Measurements from ENCODE around the gene PTPRM.

The PTPRM gene

GRCh38 chr18:8081267-8081666, 514.2 kb downstream of the PTPRM start:
- no peak for DNase-seq

DNA sequence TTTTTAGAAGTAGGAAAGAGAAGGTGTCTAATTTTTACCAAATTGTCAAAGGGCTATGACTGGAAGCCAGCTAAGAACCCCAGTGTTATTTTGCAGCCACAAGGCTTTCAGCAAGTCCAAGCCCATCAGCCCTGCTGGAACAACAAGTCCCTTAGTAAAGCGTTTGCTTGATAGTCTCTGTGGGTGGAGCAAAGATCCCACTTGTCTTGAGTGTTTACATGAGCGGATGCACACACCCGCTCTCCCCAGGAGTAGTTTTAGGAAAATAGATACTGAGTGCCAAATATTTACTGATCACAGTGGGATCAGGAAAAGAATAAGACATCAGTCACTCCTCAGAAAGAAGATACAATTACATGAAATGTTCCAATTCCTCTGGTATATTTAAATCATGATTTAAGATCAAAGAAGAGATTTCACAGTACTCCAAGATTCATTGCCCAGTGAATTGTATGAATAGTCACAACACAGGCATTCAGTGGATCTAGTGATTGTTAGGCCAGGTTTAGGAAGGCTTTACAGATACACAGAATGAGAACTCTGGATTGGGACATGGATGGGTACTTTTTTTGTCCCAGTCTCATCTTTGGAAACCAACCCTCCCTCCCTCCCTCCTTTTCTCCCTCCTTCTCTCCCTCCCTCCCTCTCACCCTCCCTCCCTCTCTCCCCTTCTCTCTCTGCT, 514.9 kb downstream of the PTPRM start:
- no peak for DNase-seq

- no peak for DNase-seq
Observed at GRCh38 chr18:8084160-8084559, 517.0 kb downstream of the PTPRM start.

DNA sequence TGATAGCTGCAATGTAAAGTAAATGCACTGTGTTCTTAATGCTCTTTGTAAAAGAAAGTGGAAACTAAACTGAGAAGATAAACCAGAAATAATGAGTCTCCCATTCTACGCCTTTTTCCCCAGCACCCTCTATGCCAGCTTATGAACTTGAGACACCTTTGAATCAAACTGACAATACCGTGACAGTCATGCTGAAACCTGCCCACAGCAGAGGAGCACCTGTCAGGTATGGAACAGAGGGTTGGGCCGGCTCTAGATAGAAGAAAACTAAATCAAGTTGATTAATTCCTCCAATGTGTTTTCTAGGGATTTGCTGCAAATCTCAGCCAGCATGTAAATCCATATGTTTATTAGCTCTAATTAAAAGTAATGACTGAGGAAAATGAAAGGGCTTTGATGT, 521.5 kb downstream of the PTPRM start:
- no peak for DNase-seq

DNA sequence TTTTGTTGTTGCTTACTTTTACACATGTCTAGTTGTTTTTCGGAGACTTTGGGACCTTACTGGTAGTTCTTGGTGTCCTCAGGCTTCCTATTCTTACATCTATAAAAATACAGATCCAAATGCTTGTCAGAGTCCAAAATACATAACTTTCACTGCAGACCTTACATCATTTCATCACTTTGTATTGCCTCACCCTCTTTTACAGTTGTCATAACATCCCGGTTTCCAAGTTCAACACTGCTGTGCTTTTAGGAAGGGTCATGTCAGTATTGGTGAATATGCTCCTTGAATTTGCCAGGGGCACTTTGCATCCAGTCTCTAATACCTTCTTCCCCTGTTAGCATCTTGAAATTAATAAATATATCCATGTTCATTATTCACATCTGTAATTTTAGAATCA, 523.9 kb downstream of the PTPRM start:
- no peak for DNase-seq

DNA sequence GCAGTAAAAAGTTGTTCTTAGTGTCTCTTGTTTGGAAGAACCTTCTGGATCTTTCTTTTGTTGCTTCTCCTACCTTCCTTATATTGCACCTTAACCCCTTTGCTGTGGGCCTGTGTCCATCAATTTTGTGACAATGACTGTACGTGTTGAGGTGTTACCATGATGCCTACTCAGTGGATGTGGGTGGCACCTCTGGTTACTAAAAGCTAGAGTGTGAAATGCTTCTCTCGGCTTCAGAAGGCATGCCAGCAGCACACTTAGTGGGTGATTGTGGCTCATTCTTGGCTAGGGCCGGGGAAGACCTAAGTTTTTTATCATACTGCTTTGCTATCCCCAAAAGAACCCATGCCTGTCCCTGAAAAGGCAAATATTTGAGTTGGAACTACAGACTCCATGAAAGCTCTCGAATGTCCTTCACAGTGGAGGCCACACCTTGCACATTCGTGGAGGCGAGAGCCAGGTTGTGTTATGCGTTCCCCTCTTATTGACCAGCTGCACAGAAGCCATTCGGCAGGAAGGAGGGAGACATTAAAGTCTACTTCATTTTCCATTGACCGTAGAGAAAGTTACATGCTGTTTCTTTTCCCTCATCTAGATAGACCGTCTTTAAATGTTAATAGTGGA, 528.9 kb downstream of the PTPRM start:
- DNase-seq, result no peak

DNA sequence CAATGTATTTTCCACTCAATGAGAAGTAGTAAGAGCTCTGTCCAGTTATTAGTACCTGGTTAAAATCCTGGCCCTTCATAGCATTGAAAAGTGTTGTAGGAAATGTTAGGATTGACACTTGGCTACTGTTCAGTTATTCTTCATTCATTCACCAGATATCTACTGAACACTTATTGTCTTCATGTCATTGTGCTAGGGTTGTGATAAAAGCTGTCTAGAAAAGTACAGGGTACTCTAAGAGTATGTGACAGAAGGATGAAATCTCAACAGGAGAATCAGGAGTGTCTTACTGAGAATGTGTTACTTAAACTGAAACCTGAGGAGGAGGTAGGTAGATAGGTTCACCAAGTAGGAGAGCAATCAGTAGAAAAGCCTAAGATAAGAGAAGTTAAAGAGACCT, 530.3 kb downstream of the PTPRM start:
- no peak for DNase-seq

- DNase-seq, result no peak
Observed at GRCh38 chr18:8097927-8098326, 530.8 kb downstream of the PTPRM start.

DNA sequence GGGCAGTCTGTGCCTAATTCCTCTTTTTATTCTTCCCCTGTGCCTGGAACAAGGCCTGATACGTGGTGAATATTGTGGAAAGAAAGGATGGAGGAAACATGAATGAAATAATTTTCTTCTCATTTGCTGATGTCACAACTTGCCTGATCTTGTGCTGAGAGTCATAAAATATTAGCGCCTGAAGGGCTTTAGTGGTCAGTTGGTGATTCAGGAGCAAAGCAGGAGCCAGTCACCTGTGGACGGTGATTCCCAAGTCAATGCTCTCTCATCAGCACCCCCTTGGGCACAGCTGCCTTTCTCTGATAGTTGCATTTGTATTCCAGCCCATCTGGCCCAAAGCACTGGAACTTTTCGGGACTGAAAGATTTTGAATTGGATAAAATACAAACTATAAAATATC, 539.5 kb downstream of the PTPRM start:
- DNase-seq, result no peak

- no peak for DNase-seq
Observed at GRCh38 chr18:8107426-8107825, 540.3 kb downstream of the PTPRM start.

GRCh38 chr18:8114480-8114879, 547.4 kb downstream of the PTPRM start:
- no peak for DNase-seq

- no peak for DNase-seq
Observed at GRCh38 chr18:8116341-8117005, 549.4 kb downstream of the PTPRM start.

- DNase-seq, result no peak
Observed at GRCh38 chr18:8117006-8117371, 549.9 kb downstream of the PTPRM start.

GRCh38 chr18:8121101-8121500, 554.0 kb downstream of the PTPRM start:
- no peak for DNase-seq

- no peak for DNase-seq
Observed at GRCh38 chr18:8121942-8122480, 554.9 kb downstream of the PTPRM start.

DNA sequence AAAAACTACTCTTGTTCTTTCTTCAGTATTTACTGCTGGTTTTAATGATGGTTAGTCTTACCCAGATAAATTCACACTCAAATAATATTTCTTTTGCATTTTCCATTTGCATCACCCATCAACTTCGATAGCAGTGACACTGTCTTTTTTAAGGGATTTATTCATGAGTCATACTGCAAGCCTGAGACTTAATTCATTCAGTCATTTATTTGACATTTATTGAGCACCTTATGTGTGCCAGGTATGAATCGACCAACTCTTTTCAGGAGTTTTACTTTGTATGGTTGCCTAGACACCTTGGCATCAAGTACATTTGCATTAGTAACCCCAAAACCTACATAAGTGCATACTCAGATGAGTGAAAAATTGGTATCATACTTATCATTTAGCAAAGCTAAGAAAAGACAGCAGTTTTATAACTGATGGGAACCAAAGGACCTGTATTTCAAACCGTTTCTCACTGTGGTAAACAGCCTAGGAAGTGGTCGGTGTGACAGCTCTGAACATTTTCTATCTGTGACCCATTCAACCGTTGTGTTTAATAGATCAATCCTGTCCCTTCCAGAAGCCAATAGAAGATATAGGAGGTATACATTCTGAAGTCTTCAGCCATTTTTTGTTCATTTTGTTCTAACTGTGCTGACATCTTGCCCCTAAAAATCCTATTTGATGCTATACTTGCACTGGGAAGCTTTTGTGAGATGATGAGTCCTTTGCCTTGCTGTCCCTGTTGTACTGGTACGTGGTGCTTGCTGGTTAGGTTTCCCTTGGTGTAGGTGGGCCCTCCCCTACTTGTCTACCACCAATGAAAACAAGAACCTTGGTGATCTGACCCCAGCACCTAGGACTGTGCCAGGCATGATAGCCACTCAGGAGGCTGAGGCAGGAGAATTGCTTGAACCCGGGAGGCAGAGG, 557.4 kb downstream of the PTPRM start:
- no peak for DNase-seq

- no peak for DNase-seq
Observed at GRCh38 chr18:8130096-8130495, 563.0 kb downstream of the PTPRM start.

DNA sequence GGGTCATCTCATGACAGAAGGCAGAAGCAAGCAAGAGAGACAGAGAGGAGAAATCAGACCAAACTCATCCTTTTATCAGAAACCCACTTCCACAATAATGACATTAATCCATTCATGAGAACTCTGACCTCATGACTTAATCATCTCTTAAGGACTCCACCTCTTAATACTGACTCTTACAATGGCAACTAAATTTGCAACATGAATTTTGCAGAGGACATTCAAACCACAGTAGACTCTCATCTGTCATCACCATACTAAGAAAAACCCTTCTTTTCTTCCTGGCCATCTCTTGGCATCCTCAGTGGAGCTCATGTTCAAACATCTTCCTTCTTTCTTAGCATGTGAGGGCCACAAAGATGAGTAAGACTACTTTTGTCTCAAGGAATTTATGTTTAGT, 565.9 kb downstream of the PTPRM start:
- DNase-seq, result no peak

DNA sequence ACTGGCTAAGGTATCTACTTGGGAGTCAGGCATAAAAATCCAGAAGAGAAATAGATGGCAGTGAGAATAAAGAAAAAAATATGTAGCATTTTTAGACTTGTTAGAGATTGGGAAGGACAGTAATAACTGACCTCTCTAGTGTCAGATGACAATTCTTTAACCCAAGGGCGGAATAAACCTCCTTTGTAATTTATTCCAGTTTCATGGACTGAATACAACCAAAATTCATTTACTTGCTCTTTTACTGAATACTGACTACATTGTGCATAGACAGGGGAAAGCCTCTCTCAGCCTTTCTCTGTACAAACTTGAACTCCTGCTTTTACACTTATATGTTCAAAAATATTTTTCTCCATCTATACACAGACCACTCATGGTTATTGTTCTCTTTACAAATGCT, 566.8 kb downstream of the PTPRM start:
- no peak for DNase-seq

- no peak for DNase-seq
Observed at GRCh38 chr18:8139127-8139527, 572.0 kb downstream of the PTPRM start.

GRCh38 chr18:8139891-8140406, 572.8 kb downstream of the PTPRM start:
- no peak for DNase-seq

GRCh38 chr18:8140841-8141501, 573.9 kb downstream of the PTPRM start:
- DNase-seq, result no peak

Measured in stimulated activated CD4-positive, alpha-beta T cell treated with anti-CD3 and anti-CD28 coated beads, Interleukin-2, amount 100 ng/mL, for 48 hours (primary cell).